Heart left ventricle (tissue), 13 donors: ENCODE data around the gene UBE2A.

Experiments
- POLR2A ChIP-seq, 2 donors: fragments of 450-650 bp; IDR thresholded peaks; one replicate each; pipeline ENCODE4 v1.6.1; 2017; ENCODE audit warnings: antibody characterized with exemption in 2 of 2, mild to moderate bottlenecking in 2 of 2, moderate library complexity in 2 of 2
- TF ChIP-seq, protein P1 (sequence below), 12 donors: fragments of 200-600 bp; sonication (generic) in 4 of 12; IDR thresholded peaks; one replicate each; pipeline versions ENCODE4 v1.5.0 to v1.8.0; 2018 to 2022; ENCODE audit warnings: antibody characterized with exemption in 12 of 12, mild to moderate bottlenecking in 5 of 12
- donor health status: ischemic (EF 13 %, LVEDD 7.1; RV severe dilation, severe dysfunction).
- donor health status: DM: no; HTN: yes; CAD: no.
- donor health status: DM: no; HTN: no; CAD: no.
- donor health status: ischemic (EF 25% LVEDD 6.9; RV normal size, moderate dysfunction).
- donor health status: ischemic (EF 25% LVEDD 5.7; RV mildly dilated, moderate dysfunction).
- donor health status: ischemic (EF 35%, LVEDD 5.7; RV mildly dilated, moderate dysfunction).
- donor health status: nonischemic (EF 11% LVEDD 7.7; RV severe dilation, severe dysfunction).
- donor health status: DM: yes; HTN: yes; CAD: no.
- donor health status: PGD.
- donor health status: ischemic (EF 29% LVEDD 5.4; RV normal size, mild dysfunction).
- donor health status: nonischemic (EF 23%, LVEDD 6.1; RV moderate dilation, normal function).

DNA sequence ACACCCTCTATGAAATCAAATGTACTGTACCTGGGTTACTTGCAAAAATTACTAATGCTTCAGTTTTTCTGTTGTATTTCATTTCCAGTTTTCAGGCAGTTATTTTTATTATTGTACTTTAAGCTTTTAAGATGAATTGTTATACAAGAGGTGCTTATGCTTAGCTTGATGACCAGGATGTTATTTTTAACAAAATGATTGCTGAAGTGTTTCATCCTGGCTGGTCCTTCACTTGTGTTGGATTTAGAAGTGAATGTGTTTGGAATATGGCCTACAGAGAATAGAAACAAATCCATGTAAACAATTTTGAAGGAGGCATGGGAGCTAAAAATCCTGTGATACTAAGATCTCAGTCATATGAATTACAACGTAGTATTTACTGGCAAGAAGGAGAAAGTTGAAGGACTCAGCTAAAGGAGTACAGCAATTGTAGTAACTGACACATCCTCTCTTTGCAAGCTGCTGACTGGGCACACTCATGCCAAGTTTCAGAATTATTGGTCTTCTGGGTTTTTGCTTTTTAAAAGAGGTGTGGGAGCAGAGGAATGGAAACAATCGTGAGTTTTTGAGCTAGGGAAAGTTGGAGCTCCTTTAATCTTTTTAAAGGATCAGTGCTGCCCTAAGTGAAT, 9.2 kb downstream of the UBE2A start:
- TF ChIP-seq, protein P1, sequence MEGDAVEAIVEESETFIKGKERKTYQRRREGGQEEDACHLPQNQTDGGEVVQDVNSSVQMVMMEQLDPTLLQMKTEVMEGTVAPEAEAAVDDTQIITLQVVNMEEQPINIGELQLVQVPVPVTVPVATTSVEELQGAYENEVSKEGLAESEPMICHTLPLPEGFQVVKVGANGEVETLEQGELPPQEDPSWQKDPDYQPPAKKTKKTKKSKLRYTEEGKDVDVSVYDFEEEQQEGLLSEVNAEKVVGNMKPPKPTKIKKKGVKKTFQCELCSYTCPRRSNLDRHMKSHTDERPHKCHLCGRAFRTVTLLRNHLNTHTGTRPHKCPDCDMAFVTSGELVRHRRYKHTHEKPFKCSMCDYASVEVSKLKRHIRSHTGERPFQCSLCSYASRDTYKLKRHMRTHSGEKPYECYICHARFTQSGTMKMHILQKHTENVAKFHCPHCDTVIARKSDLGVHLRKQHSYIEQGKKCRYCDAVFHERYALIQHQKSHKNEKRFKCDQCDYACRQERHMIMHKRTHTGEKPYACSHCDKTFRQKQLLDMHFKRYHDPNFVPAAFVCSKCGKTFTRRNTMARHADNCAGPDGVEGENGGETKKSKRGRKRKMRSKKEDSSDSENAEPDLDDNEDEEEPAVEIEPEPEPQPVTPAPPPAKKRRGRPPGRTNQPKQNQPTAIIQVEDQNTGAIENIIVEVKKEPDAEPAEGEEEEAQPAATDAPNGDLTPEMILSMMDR (IDR thresholded peaks at IDR 0.05) = no peak
- no peak for TF ChIP-seq POLR2A (IDR thresholded peaks at IDR 0.05)
